SK-N-MC (cell line): Measurements from ENCODE around the gene UBTD1.

ENCODE experiments used
- EZH2 ChIP-seq: fragments of 200-600 bp; sonication (generic); IDR thresholded peaks from one replicate; pipeline ENCODE4 v1.6.1; 2017; ENCODE audit warnings: antibody characterized with exemption
- FOXP2 ChIP-seq: optimal IDR thresholded peaks from 2 replicates; pipeline ENCODE3; 2011; ENCODE audit warnings: mild to moderate bottlenecking, moderate library complexity; ENCODE audit not compliant: insufficient read depth; ENCODE audit errors: extremely low read length, control extremely low read depth
- POLR2AphosphoS5 ChIP-seq: IDR thresholded peaks from 2 replicates; pipeline ENCODE4 v1.6.1; 2012; ENCODE audit warnings: mild to moderate bottlenecking, low read depth, low read length, borderline replicate concordance

- no peak for TF ChIP-seq EZH2
- no peak for TF ChIP-seq POLR2AphosphoS5
- TF ChIP-seq FOXP2, result no peak
Observed at GRCh38 chr10:97538411-97538810, 39.7 kb downstream of the UBTD1 start.
